ENCODE data around the gene MCUB.

The MCUB gene

DNA sequence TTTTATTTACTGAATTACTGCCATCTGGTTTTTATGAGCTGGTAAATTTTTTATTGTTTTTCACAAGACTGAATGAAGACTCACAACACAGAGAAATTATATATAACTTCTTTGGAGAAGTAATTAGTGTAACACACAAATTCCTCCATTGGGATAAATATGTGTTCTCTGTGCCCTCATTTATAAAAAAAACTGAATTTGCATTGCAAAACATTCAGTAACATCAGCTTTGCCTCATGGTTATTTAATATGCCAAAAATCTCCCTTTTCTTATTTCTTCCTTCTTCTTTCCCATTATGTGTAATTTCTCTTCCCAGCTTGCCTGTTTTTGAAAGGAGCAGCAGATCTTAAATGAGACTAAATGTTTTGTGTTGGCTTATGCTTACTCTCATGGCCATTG lies 124.7 kb downstream of the MCUB start:
- no peak for DNase-seq

DNA sequence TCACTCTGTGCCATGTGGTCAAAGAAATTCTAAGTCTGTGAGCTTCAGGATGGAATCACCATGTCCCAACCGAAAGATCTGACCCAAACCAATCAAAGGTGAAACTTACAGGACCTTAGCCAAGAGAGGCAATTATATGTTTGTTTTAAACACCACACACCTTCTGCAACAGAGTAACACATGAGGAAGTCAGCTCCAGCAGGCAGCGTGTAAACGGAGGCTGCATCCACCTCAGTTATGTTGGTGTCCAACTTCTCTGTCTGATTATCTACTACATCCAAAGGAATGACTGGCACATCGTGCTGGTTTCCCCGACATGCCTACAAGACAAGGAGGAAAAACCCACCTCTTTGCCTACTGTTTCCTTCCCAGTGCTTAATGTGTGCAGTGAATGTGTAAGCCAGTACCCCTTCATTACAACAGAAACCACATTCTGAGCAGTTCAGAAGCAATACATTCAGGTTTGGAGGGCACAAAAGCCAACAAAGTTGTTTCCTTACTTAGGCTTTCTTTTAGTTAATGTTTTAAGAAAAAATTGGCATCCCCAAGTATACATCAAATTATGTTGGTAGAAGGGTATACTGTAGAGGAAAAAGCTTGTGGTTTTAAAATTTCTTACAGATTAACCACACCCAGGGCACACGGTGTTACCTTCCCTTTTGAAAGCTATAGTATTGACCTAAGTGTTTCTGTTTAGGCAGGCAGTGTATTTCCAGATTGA lies 130.8 kb downstream of the MCUB start:
- DNase-seq = no peak

DNA sequence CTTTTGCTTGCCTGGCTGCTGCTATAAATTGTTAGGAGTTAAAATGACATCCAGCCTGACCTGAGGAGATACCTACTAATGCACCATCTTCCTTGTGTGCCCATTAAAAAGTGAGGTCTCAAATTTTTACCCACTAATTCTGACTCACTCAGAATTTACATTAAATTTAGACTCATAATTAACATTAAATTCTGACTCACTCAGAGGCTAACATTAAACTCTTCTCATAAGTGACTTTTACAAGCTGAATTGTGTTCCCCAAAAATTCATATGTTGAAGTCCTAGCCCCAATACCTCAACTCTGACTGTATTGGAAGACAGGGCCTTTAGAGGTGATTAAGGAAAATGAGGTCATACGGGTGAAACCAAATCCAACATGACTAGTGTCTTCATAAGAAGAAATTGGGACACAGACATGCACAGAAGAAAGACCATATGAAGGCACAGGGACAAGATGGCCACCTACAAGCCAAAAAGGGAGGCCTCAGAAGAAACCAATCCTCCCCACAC lies 131.4 kb downstream of the MCUB start:
- DNase-seq = no peak

DNA sequence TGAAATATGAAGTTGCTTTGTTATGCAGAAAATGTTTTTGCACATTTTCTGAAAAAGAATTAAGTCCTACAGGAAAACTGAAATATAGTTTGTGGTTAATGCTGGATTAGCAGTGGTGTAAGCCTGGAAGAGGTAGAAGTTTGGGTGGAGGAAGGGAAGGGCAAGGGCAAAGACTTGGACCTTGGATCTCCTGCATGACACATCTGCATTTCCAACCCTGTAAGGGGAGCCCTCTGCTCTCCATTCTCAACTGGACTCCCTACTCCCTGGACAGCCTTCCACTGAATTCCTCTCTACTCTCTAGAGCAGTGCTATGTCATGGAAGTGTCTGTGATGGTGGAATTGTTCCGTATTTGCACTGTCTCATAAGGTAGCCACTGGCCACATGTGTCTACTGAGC lies 138.6 kb downstream of the MCUB start:
- DNase-seq = no peak

DNA sequence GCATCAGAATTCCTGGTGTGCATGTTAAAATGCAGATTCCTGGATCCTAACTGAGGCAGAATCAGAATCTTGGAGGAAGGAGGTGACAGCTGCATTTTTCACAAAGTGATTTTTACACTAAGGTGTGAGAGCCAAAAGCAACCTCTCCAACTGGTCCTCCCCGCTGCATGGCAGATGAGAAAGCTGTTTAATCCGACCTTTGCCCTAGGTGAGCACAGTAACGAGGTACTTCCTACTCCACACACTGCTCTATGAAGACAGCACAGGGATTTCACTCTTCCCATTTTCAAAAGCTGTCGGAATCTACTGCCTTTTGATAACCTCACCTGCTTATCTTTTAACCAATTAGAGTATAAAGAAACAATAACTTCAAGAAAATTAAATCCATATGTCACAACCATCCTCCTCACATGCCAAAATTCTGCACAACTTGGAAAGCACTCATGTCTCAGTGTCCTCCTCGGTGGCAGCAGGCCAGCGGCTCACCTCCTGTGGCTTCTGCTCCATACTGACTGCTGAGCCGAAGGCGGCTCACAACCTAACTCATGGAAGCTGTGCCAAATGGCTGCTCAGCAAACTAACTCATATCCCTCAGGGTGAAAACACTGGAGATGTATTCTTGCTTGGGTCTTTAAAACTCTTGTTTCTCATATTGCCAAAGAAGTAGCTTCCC lies 139.6 kb downstream of the MCUB start:
- no peak for DNase-seq

DNA sequence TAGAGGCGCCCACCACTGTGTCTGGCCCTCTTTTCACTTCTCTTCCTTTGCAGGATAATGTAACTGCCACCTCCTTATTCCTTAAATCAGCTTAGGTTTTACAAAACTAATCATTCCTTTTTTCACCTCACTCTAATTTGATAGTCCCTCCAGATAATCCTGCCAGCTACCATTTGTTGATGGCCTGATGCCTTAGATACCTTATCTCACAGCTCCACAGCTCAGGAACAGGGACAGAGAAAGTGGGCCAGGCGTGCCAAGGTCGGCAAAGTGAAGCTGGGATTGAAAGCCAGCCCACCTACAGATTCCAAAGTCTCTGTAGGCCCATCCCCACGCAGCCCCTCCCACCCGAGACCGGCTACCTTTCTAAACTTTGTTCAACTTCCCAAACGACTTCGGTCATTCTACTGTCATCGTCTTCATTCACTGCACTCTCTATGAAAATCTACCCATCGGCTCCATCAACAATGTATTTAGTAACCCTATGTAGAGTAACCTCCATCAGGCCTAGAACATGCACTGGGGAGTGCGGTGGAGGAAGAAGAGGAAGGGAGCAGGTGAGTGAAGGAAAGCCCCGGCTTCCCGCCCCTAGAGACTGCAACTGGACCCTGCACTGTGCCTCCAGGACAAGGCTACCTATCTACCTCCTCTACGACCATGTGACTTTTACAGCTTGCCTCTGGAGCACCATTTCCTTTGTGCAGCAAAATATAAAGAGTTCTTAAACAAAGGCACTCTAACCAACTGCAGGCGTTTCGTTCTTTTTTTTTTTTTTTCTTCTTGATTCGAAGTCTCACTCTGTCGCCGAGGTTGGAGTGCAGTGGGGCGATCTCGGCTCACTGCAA lies 141.7 kb downstream of the MCUB start:
- DNase-seq = no peak

DNA sequence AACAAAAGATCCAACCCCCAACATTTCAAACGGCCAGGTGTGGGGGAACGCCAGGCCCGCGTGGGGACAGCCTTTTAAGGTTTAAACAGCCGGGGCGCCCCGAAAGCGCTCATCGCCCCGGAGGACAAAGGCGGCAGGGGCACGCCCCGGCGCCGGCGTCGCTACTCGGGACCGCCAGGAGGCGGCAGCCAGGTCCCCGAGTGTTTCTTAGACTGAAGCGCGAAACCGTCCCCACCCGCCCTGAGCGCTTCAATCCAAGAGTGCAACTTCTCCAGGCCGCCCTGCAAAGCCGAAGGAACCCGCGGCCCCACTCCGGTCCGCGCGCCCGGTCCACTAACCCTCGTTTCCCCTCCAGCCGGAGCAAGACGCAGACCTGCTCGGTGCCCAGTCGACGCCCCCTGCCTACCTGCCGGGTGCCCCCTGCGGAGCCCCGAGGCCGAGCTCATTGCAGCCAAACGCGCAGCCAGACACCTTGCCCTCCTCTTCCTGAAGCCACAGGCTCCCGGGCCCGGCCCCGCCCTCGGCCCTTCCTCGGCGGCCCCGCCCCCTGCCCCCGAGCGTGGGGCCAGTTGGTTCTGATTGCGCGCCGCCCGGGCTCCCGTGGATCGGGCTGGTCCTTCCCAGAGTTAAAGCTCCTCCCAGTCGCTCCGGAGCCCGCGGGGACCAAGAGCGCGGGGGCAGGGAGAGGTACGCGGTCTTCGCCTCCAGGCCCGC lies 143.1 kb downstream of the MCUB start, which contains the start of gene CASP6:
Gene CASP6 (minus strand): TSS at position 496 of the 714 bp plus-strand sequence. CDS start 50 bp downstream, at position 446.
- peak; percentile 66 for DNase-seq

DNA sequence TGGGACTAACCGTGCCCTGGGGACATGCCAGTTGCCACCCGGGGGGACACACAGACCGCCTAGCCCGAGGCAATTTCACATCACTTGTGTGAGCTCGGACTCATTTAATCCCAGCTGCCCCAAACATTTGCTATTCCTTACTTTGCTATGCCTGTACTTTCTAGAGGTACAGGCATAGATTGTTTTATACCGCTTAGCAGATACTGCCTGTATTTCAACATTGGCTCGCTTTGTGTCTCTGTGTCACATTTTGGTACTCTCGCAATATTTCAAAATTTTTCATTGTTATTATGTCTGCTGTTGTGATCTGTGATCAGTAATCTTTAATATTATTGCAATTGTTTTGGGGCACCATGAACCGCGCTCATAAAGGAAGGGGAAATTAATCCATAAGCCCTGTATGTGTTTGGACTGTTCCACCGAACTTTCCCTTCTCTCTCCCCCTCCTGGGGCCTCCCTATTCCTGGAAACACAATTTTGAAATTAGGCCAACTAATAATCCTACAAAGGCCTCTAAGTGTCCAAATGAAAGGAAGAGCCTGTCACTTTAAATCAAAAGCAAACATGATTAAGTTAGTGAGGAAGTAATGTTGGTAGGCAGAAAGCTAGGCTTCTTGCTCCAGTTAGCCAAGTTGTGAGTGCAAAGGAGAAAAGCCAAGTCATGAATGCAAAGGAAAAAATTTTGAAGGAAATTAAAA lies 143.8 kb downstream of the MCUB start:
- DNase-seq = peak; percentile 18

DNA sequence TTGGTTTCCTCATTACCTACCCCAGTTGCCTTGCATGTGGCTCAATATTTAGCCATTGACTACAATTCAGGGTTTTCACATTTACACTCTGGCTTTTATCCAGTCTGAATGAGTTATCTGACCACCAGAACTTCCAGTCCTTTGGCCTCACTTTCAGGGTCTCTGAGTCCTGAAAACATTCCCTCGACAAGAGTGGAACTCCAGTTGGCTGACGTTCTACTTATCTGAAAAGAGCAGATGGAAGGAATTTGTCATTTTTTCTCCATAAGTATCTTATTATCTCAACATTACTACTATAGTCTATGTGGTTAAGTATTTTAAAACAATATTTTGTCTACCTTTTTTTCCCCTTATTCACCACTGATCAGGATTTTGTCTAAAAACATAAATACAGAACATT lies 148.4 kb downstream of the MCUB start:
- no peak for DNase-seq

DNA sequence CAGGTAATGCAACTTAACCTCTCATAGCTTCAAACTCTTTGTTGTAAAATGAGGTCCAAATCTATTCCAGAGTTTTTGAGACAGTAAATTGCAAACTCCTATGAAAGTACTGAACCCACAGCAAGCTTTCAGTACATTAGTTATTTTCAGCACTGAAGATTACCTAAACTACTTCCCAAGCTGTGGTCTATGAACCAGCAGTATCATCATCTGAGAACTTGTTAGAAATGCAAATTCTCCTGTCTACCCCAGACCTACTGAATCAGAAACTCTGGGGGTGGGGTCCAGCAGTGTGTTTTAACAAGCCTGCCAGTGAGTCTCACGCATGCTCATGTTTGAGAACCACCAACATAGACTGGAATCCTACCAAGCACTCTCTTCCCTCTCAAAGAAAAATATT lies 148.9 kb downstream of the MCUB start:
- no peak for DNase-seq

DNA sequence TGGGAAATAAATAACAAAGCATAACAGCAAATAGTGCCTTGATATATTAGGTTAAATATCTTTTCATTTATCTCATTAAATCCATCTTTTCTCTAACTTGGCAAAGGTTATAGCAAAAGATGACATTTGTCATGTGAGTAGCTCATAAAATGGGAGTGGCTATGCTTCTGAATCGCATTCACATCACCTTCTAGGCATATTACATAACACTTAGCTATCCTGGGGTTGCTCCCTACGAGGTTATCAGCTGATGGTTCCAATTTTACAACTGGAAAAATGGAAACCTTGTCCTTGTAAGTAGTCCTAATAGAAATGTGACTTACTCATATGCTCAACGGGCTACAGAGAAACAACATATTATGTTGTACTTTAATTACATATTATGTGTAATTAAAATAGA lies 153.5 kb downstream of the MCUB start:
- no peak for DNase-seq

DNA sequence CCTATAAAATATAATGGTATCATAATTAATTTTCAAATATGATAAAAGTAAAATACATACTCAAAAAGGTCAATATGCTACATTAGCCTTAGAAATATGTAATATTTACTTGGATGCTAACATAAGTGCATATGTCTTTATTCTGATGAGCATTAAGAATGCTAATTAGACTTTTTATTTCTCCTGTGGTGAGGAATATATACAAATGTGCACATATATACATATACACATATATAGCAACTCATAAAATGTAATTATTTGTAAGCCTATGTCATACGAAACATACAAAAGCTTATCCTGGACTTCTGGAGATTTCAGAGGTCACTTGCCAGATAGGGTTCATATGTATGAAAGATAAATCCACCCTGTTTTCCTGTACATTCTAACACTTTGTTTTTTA lies 158.7 kb downstream of the MCUB start:
- DNase-seq = no peak

DNA sequence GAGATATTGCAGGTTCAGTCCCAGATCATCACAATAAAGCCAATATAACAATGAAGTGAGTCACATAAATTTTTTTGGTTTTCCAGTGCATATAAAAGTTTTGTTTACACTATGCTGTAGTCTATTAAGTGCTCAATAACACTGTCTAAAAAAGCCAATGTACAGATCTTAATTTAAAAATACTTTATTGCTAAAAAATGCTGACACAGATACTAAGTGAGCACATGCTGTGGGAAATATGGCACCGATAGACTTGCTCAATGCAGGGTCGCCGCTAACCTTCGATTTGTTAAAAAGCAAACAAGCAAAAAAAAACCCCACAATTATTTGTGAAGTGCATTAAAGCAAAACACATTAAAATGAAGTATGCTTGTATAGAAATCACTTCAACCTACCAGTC lies 159.6 kb downstream of the MCUB start:
- DNase-seq = no peak

DNA sequence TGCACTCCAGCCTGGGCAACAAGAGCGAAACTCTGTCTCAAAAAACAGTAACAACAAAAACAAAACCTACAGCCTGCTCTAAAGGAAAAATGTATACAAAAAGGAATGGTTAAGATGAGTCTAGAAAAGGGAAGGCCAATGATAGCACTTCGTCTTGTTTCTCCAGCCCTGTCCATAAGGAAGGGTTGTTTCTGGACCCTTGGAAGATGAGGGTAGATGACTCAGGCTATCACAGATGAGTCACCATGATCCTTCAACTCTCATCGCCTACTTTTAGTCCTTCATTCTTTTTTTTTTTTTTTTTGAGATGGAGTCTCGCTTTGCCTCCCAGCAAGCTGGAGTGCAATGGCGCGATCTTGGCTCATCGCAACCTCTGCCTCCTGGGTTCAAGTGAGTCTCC lies 161.0 kb downstream of the MCUB start:
- DNase-seq = no peak

DNA sequence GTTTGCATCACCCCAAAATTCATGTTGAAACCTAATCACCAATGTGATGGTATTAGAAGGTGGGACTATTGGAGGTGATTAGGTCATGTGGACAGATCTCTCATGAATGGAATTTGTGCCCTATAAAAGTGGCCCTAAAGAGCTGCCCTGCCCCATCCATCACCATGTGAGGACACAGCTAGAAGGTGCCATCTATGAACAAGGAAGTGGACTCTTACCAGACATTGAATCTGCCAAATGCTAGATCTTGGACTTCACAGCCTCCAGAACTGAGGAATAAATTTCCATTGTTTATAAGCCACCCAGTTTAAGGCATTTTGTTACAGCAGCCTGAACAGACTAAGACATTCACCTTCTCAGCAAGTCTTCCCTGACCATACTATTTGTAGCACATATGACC lies 162.3 kb downstream of the MCUB start:
- DNase-seq = no peak

DNA sequence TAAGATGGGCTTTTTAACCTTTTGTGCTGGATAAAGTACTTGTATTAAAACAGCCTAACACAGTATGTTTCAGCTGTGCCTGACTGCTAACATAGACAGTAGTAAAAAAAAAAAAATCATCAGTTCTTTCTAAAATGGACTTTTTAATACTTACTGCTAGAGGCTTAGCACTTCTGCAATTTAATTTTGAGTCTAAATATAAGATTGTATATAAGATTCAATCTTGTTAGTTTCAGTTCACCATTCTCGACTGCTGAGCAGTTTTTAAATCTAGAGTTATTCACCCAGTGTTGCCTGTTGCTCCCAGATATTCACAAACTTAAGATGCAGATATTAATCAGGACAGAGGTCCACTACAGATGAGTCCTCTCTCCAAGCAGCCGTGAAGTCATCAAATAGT lies 163.1 kb downstream of the MCUB start:
- peak; percentile 38 for DNase-seq

DNA sequence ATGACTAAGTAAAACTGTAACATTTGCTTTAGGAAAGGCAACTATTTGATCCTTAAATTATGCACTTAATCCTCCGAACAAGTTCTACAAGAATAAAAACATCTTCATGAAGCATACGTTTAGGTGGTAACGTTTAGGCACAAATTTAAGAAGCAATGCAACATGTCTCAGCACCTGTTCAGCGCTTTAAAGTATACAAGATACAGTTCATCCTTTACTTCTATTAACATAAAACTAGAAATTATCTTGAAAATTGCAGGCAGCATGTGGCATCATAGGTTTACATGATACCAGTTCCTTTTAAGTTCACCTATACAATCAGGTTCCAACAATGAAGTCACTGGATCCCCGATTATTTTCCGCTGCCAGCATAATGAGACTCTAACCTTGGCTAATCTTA lies 168.3 kb downstream of the MCUB start:
- no peak for DNase-seq

DNA sequence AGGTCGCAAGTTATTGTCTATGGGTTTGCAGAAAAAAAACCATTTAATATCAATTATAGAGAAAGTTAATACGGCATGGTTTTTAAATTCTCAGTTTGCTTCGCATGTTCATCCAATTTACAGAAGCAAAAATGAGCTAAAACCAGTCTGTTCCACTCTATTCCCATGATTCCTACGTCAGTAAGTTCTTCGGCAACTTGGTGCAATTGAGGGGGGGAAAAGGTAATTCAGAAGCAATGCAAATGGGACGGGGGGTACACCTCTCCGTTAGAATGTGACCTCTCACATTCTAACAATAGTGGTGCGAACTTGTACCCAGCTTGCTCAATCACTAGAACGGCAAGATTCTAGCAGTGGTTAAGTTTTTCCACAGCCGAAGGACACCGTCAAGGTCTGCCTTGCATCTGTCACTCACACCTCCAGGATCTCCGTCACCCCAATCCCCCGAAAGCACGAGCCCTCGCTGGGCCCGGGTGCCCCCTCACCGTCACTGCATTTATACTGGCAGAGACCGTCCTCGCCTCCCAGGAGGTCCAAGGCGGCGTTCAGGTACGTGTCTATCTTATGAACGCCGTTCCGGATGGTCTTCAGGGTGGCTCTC lies 169.2 kb downstream of the MCUB start:
- no peak for DNase-seq

DNA sequence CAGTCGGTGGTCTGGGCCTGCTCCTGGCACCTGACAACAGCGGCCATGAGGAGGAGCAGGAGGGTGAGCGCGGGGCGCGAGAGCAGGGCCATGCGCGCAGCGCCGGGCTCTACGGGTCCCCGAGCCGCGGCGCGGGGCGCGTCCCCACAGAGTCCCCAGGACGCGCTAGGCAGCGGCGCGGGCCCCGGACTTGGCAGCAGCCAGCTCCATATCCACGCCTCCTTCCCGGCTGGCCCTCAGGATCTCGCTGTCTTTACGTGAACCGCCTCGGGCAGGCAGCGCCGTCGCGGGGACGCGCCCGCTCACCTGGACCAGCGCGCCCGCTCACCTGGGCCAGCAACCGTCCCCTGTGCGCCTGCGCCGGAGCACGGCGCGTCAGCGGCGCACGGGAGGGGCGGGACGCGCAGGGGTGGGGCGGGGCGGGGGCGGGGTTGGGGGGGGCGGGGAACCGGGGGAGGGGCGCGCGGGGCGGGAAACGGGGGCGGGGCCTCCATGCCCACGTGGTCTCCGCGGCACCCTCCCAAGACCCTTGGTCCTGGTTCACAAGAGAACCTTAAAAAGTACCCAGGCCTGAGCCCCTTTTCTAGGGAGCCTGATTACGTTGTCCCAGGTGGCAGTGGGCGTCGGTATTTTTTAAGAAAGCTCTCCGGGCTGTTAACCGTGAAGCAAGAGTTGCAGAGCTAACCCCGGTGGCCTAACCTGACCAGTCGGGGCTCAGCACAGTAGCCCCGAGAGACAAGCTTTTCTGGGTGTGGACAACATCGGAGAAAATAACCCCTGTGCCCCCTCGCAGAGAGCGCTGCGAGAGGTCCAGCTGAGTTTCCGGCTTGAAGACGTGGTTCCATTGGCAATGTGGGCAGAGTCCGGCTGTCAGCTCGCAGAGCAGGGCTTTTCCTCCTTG lies 169.9 kb downstream of the MCUB start, which contains the start of gene PLA2G12A:
Gene PLA2G12A (minus strand): TSS at position 353 of the 901 bp plus-strand sequence. CDS start 261 bp downstream, at position 92.
- peak; percentile 35 for DNase-seq
